Central memory CD4-positive, alpha-beta T cell (primary cell): ENCODE data around the gene VWA8.
"Not testable (repeated sequence)": the region's sequence is repeated elsewhere in the genome, so short reads cannot be mapped to it uniquely, and the experiment has no call there.

ENCODE experiments used
- DNase-seq: peaks from one replicate; pipeline ENCODE4 v3.0.0; 2022

Gene VWA8

DNA sequence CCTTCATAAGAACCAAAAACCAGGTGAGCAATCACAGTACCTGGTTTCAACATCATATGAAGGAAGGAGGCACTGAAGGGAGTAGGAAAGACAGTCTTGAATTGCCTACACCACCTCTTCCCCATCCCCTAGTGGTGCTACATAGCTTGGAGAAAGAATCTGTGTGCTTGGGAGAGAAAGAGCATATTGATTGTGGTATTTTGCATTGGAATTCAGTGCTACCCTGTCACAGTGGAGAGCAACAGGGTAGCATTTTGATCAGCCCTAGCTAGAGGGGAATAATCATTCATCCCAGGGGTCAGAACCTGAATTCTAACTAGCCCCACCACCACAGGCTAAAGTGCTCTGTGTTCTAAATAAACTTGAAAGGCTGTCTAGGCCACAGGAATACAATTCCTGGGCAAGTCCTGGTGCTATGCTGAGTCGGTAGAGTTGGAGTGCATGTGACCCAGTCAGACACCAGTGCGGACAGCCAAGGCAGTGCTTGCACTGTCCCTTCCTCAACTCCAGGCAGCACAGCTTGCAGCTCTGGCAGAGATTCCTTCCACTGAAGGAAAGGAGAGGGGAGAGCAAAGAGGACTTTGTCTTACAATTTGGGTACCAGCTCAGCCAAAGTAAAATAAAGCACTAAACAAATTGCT lies 158.7 kb downstream of the VWA8 start:
- no peak for DNase-seq

DNA sequence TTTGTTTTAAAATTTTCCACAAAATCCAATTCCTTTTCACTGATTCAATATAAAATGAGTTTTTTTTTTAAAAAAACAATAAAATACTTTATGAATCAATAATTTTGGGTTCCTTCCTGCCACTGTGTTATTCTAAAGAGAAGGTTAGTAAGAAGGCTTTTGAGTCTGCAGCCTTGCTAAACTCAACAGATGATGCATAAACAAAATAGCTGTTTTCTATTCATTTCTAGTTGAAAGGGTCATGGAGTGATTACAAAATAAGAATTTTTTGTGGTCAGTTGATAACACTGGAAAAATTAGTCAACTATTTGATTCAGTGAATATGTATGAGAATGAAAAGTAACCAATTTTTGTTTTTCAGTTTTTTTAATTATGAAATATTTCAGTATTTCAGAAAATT lies 169.9 kb downstream of the VWA8 start:
- DNase-seq = no peak

DNA sequence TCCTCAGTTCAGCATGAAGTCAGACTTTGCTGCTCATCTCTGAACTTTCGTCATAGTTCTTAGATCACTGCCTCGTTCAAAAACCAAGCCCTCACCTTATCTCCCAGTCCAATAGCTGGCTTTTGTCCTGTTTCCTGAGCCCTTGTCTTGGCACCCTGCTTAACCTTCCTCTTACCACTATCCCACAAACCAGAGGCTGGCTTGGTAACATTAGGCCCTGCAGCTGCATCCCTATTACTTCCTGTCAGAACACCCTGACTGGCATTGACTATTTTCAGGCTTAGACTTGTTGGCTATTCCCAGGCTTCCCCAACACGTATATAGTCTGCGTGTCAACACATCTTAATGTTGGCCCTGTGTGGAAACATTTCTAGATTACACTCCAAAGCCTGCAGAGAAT lies 172.4 kb downstream of the VWA8 start:
- DNase-seq = no peak

DNA sequence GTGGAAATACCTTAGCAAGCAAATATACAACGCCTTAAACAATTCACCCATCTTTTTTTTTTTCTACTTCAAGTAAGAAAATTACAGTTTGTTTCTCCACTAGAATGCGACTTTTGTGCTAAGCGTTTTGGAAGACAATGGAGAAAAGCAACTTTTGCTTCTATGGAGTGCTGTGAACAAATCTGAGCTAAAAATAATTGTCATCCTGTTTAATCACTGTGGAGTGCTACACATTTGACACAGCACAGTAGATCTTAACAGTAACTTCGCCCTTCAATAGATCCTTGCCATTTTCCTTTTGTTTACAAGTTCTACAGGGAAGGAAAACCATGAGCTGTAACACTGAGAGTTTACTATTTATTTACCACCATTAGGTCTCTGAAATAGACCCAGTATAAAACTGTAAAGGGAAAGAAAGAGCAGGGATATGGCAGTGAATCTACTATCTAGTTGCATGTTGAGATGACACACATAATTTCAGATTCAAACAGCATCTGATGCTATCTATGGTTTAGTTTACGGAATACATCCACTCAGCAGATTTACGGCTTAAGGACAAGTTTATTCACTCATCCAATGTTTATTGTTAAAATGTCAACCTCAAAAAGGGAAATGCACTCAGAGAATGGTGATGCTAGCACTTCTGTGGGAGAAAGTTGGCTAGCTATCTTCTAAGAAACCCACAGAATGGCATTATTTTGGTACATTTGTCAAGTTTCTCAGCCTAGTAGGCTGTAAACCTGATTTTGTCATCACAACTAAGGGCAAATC lies 175.3 kb downstream of the VWA8 start:
- no peak for DNase-seq

DNA sequence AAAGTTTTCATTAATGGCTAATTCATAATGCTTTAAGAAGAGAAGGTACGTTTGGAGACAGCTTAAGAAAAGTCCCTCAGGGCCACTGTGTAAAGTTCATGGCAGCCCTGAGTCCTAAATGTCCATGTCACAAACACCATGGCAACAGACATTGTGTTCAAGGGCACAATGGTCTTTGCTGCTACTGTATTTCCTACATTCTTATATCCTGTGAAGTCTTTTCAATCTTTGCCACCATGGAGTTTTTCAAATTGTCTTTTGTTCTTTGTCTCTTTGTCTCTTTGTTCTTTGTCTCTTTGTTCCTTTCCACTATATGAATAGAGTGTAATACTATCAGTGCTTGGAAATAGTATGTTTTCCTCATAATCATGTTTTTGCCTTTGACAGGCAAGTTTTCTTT lies 178.8 kb downstream of the VWA8 start:
- no peak for DNase-seq

DNA sequence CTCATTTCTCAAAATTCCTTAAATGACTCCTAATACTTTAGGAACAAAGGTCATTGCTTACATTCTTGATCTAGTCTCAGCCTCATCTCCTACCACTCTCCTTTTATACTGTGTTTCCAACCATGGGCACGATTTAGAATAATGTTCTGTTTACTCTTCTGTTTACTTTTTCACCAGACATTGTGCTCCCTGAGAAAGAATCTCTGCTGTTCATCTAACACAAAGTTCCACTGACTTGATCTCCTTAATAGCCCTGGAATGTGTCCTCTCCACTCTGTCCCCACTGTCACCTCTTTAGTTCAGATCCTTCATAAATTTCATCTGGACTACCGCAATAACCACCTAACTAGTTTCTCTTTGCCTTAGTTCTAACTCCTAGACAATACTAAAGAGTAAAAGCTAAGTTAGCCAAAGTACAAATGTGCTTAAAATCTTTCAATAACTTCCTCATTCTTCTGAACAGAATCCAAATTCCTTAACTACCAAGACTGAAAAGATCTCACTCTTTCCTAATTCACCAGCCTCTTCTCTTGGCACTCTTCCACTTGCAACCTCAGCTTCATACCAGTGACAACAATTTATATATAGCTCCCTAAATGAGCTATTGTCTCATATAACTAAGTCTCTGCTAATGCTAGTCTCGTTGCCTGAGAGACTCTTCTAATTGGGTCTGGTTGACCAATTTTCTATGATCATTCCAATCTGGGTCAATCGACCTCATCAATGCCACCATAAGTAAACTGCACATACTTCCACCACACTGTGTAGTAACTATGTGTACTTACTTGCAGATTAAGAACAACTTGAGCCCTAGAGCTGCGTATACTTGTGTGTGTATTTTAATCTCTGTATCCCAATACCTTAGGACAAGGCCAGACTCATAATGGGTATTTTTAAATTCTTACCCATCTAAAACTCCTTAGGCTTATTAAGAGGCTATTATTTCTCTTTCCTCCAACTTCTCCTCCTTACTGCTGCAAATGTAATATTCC lies 179.9 kb downstream of the VWA8 start:
- no peak for DNase-seq

DNA sequence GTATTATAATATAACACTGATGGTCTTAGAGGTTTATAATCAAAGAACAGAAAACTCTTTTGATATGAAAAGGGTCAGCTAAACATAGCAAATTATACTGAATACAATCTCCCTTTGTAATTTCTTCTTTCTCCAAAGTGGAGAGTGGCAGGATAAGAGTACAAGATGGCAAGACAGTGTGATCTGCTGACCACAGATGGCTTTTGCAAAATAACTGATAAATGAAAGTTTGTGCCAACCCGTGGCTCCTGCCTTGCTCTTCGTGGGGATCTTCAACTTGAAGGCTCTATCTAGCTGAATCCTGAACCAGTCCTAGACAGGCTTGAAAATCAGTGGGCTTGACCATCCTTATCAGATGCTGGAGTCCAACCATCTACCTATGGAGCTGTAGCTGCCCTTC lies 185.7 kb downstream of the VWA8 start:
- DNase-seq = no peak

DNA sequence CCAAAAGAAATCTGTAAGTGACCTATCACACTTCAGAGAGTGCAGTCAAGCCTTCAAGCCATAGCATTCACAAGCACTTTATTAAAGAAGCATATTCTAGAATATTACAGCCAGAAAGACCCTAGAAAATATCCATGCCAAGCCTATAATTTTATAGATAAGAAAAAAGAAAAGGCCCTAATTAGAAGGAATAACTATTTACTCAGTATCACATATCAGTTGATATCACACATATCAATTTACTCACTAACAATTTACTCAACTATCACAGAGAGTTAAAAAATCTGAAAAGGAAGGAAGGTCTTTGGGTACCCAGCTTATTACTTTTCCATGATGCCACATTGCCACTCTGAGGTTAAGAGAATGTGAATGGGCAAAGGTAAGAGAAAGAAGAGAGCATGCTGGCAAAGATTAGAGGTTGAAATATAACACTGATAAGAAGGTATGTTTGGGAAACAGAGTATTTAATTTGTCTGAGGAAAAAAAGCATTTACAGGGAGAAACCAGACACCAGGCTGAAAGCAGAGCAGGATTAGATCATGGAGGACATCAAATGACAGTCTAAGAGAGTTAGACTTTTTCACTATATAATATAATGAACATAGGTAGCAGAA lies 186.2 kb downstream of the VWA8 start:
- no peak for DNase-seq

DNA sequence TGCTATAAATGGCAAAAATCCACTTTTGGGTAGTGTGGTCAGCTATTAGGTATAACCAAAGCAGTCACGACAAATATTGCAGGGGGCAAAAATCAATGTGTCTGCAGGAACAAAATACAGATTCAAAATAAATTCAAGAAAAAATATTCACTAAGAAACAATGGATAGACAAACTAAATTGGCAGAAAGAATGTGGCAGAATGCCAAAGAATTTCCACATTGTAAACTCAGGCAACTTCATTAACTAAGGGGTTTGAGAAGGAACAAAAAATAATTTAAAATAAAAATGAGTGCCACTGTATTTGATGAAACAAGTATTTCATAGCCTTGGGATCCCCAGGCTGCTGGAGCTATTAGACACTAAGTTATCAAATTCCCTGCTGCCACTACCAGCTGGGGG lies 193.1 kb downstream of the VWA8 start:
- DNase-seq = no peak

DNA sequence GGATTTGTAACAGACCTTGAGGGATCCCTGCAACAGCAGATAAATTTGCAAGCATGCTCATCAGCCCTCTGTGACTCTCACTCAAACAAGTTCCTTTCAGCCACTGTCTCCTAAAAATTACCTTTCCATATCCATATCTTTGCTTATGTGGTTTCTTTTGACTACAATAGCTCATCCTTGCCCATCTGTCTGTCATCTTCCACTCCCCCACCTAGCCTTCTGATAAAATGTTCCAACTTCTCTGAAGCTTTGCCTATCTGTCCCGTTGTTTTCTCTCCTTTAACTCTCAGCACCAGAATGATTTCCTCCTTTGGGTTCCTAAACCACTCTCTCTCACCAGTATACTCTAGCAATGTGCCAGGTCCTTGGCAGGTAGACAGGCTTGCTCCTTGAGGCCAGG lies 194.5 kb downstream of the VWA8 start:
- no peak for DNase-seq

DNA sequence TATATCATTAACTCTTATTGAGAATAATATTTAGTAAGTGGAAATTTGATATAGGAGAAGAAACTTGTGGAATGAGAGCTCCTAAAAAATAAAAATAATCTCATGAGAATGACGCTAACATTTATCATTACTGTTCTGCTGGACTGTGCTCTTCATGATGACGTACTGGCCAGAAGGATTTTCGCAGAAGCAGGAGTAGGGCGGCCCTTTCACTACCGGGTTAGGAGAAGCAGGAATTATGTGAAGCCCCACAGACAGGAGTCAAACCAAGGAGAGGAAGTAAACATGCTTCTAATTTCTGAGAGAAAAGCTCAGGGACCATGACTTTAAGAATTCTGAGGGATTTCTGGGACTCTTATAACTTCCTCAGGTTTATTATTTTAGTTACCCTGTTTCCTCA lies 195.1 kb downstream of the VWA8 start:
- DNase-seq = no peak

DNA sequence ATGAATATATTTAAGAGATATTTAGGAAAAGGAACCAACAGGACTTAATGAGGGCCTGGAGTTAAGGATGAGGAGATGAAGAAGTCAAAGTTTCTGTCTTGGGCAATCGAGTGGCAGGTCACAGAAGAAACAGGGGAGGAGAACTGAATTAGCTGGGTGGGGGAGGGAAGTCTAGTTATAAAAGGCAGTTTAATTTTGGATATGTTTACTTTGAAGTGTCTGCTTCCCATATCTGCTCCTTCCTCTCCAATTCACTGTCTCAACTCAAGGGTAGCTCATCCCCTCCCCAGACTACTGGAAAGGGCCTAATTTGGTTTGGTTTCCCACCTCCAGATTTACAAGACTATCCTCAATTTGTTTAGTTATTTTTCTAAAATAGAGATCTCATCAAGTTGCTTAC lies 195.9 kb downstream of the VWA8 start:
- DNase-seq = no peak

DNA sequence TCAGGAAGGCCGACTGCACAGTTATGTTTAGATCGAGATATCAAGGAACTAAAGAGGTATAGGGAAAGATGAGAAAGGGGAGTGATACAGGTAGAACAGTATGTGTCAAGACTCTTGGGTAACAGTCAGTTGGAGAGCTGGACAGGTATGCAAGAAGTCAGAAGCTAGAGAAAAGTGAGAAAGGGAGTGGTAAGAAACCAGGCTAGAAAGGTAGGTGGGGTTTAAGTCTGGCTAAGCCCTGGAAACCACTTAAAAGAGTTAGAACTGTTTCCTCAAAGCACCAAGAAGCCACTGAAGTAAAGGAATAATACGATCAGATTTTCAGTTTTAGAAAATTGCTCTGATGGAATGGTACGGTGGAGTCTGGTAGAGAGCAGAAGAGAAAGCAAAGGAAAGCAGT lies 196.4 kb downstream of the VWA8 start:
- no peak for DNase-seq

DNA sequence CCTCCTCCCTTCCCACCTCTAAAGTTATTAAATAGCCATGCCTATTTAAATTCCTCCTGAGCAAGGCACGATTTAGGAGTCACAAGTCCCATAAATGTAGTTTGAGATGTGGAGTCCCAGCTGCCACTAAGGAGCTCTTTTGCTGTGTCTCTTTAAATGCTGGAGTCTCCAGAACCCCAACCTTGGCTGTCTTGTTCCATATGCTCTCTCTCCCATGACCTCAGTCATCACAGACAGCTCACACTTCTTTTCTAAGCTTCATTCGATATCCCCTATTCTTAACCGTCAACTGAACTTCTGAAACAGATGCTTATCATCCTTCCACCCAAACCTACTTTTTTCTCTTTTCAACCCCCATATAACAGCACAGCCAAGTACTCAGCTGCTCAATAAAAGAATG lies 197.1 kb downstream of the VWA8 start:
- no peak for DNase-seq

DNA sequence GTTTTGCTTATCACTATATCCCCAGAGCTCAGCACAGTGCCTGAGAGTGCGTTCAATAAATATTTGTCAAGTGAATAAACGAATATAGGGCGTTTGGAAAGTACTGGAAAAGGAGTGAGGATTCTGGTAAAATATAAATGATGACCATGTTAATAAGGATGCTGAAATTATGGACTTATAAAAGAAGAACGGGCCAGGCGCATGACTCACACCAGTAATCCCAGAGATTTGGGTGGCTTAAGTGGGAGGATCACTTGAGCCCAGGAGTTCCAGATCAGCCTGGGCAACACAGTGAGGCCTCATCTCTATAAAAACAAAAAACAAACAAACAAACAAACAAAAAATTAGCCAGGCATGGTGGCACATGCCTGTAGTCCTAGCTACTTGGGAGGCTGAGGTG lies 198.1 kb downstream of the VWA8 start:
- DNase-seq = no peak

DNA sequence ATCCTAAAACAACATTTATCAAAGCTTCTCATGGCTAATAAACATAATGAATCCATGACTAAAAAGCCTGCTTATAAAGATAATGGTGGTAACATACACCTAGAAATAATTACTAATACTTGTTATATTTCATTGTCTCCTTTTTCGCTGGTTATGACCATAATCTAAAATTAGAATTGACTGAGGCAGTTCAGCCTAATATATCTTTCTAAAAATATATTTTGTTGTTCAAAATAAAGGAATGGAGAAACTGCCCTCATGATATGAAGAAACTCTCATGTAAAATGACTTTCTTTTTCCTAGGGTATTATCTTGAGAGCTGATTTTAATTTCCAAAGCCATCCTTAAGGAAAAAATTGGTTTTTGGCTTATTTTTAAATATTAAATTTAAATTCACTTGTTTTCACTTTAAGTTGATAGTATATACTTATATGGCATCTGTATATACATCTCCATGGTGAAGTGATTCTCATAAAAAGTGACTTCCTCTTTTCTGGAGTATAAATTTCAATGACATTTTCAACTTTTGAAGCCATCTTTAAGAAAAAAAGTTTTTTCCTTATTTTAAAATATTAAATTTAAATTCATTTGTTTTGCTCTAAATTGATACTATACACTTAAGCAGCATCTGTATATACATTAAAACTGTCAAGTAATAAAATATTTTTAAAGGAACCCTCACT lies 204.6 kb downstream of the VWA8 start:
- DNase-seq = no peak

DNA sequence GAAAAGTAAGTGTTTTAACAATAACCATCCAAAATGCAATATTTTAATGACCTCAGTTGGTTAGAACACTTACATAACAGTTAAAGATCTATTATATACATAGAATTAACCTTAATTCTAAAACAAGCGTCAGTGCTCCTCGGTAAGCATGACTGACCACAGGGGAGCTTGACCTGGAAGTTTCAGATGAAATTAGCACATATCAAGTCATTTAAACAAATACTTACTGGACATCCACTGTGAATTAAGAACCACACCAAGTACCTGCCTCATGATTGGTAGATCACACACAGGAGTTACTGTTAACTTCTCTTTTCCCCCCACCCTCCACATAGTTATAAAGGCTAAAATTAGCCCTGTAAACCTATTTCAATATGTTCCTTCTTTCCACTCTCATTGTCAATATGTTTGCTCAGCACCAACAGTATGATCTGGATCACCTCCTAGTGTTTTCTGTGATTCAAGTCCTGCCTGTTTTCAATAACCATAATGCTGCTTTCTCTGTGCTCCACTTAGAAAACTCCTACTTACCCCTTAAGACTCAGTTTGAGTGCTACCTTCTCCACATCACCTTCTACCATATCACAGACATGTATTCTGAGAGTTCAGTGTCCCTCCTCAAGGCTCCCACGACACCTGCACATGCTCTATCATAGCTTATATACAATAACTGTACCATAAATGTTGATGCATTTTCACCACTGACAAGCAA lies 209.0 kb downstream of the VWA8 start:
- DNase-seq = no peak

DNA sequence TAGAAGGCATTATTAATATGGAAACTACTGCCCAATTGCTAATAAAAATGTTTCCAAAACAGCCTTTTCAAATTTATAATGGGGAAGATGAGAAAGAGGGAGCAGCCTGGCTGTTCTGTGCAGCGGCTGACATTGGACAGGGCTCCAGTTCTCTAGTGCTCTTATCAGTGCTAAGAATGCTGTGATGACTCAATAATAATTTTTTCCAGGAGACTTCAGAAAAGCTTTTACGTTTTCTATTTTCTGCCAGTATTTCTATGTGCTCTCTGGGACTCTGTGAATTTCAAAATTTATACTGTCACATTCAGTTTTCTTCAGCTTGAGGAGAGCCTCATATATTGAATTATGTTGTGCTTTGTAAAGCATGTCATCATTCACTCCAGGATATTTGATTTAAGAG lies 209.6 kb downstream of the VWA8 start:
- DNase-seq = no peak

DNA sequence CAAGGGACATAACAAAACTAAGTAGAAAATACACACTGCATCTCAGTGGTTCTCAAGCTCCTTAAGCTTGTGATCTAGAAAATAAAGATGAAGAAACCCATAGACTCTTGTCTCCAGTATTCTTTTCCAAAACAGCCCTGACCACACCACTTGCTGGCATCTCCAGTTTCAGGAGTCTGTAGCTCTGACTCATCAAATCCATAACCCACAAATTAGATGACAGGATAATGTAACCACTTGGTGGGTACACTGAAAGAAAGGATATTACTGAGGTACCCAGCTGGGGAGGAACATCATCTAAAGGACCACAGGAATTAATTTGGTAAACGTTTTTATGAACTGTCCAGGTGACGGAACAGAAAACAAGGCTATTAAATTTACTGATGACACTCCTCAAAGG lies 214.7 kb downstream of the VWA8 start:
- no peak for DNase-seq

DNA sequence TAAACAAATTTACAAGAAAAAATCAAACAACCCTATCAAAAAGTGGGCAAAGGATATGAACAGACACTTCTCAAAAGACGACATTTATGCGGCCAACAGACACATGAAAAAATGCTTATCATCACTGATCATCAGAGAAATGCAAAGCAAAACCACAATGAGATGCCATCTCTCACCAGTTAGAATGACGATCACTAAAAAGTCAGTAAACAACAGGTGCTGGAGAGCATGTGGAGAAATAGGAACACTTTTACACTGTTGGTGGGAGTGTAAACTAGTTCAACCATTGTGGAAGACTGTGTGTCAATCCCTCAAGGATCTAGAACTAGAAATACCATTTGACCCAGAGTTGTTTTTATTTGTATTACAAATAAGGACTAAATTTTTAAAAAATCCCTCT lies 215.4 kb downstream of the VWA8 start:
- DNase-seq = not testable (repeated sequence)

DNA sequence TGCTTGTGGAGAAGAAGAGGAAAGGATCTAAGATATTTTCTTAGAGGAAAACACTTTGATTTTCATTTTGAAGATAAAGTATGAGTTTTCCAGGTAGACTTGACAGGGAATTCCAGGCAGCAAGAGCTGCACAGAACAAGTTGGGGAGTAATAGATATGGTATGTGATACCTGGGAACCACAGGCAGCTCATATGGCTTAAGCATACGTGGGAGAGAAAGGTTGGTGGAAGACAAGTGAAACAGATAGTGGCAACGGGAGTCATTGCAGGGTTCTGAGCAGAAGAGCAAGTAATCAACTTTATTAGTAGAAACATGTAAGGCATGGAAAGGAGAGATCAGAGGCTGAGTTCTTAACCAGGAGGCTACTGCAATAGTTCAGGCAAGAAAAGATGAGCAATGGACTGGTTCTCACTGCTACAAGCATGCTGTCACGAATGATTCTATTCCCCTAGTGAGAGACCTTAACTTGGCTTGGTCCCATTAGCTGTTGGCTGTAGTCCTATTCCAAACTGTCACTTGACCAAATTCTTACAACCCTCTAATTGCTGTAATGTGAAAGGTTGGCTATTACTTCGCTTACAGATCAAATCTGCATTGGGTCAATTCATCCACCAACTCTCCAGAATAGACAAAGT lies 217.9 kb downstream of the VWA8 start:
- no peak for DNase-seq
